HG03558 (cell line): ENCODE data around the gene RBM4.

Experiments
- ATAC-seq: cut with Tn5 transposase; IDR thresholded peaks from one replicate; pipeline ENCODE4 v1.9.1; 2021; ENCODE audit warnings: moderate number of reproducible peaks; ENCODE audit not compliant: unreplicated experiment; ENCODE audit errors: extremely low read depth

RBM4 gene

DNA sequence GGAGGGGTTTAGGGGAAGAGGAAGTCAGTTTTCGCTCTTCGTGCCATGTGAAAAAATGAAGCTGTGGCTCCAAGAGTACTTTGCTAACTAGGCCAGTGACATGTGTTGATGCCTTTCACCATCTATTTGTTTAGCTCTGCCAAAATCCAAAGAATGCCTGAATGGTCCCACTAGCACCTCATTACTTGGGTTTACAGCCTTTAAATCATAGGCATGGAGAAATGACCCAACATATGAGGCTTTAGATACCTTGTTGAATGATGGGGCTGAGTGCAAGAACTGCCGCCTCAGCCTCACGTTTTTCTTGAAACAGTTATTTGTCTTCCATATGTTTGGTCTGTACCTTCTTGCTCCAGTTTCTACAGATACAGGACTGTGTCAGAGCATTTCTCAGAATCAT lies 8.3 kb downstream of the RBM4 start:
- ATAC-seq = no peak

DNA sequence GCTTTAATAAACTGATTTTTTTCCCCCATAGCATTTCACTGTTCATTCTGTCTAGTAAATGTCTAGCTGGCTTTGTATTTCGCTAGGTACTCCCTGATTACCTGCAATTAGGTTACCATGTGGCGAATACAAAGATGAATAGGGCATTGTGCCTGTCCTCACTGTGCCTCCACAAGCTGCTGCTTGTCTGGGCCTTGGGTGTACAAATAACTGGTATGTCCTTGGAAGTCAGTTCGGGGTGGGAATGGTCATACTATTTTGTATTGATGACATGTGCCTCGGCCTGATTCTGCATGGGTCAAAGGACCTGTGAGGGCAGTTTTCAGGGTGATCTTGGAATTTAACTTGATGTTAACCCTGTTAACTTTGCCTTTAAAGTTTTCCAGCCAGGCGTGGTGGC lies 11.4 kb downstream of the RBM4 start:
- ATAC-seq = no peak

DNA sequence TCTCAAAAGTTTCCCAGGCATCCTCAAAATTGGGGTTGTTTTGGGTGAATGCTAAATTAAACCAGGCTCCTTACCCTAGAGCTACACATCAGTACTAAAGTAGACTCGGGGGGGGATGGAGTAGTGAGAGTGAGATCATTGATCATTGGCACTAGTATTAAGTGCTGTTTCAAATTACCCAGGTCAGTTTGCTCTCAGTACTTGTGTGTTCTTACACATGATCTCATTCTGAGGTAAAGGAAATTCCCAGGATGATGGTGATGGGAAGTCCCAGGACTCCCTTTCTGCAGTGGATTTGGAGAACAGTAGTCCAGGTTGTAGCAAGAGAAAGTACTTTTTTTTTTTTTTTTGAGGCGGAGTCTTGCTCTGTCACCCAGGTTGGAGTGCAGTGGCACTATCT lies 12.5 kb downstream of the RBM4 start:
- no peak for ATAC-seq

DNA sequence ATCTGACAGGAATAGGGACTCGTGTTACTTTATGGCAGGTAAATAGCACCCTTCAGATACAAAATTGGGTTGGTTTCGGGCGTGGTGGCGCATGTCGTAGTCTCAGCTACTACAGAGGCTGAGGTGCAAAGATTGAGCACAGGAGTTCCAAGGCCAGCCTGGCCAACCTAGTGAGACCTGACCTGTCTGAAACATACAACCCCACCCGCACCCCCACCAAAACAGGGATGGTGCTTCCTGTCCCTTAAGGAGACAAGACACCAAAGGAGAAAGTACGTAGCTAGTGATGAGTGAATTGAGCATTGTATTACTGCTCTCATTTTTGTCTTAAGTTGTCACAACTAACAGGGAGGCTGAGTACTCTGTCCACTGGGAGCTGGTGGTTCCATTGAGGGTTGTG lies 14.1 kb downstream of the RBM4 start:
- no peak for ATAC-seq

DNA sequence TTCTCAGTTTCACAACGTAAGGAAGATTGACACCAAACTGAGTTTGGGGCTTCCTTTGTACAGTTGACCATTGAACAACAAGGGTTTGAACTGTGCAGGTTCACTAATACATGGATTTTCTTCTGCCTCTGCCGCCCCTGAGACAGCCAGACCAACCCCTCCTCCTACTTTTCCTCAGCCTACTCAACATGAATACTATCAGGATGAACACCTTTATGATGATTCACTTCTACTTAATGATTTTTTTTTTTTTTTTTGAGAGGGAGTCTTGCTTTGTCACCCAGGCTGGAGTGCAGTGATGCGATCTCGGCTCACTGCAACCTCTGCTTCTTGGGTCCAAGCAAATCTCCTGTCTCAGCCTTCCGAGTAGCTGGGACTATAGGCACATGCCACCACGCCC lies 14.6 kb downstream of the RBM4 start:
- ATAC-seq = no peak

DNA sequence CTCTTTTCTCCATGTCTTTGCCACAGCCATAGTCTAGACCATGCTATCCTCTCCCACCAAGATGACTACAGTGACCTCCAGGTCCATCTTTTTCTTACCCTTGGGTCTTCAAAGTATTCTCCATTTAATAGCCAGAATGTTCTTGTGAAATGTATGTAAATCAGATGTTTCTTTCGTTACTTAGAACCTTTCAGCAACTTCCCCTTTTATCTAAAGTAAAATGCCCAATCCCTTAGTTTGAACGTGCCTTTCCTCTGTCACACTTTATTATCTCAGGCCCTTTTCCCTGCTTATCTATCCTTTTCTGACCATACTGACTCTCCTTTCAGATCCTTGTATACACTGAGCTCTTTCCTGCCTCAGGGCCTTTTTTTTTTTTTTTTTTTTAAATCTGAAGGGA lies 21.3 kb downstream of the RBM4 start:
- ATAC-seq = no peak

DNA sequence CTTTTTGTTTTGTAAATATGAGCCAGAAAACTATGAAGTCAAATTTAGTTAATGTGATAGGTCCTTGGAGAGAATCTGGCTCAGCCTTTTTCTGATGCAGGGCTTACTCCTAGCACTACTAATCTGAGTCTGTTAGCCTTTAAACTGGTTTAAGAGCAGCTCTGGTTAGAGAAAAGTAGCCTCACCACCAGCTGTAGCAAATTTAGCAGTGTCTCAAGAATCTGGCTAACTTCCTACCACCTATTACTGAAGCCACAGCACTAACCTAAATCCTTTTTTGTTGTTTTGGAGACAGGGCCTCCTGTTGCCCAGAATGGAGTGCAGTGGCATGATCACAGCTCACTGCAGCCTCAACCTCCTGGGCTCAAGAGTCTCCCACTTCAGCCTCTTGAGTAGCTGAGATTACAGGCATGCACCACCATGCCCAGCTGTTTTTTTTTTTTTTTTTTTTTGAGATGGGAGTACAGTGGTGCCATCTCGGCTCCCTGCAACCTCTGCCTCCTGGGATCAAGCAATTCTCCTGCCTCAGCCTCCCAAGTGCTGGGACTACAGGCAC lies 25.3 kb downstream of the RBM4 start:
- ATAC-seq = no peak

DNA sequence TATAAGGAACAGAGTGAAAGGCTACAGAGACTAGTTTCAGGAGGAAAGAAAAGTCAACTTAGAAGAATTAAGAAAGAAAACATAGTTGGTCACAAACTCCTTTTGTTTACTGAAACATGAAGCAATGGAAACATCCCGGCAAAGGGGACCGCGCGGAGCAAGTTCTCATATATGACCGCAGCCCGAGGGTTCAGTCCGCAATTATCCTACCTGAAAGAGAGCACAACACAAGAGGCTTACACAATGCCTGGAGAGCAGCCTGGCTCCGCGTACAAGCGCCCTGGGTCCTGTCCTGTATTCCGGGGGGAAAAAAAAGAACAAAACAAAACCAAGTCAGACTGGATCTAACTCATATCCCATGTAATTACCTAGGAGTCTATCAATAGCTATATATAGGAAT lies 26.9 kb downstream of the RBM4 start:
- ATAC-seq = no peak

DNA sequence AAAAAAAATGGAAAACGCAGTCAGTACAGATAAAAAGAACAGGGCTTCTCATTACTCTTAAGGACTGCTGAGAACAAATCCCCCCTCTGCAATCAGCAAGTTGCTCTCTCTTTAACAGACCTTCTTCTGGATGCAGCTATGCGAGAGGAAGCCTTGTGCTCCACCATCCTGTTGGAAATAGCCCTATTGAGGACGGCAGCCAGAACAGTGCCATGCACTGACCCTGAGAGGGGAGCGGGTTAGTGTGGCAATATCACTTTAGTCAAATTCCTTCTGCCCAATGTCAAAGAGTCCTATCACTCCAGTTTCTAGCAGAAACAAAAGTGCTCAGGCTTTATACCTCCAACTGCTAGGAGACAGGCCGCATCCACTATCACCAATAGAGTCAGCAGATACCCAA lies 32.3 kb downstream of the RBM4 start:
- no peak for ATAC-seq

DNA sequence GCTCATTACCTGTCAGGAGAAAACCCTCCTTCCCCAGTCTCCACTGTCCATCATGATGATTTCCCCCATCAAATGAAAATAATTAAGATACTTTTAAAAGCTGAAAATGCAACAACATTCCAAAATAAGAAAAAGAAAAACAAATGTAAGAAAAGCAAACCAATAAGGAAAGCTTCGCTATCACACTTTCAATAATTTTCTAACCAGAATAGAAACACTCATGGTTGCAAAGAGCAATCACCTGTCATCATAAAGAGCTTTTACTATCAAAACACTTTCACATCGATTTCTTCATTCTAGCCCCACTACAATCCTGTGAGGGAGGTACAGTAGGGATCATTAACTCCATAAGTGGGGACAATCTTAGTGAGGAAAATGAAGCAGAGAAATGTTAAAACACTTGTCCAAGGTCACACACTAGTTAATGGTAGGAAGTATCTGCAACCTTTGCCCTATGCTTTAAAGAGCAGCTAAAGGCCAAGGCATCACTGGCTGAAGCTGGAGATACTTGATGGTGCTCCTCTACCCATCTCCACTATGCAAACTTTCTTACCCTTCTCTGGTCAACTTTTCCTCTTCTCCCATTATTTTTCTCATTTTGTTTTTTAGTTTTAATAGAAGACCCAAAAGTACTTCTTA lies 36.6 kb downstream of the RBM4 start:
- no peak for ATAC-seq

DNA sequence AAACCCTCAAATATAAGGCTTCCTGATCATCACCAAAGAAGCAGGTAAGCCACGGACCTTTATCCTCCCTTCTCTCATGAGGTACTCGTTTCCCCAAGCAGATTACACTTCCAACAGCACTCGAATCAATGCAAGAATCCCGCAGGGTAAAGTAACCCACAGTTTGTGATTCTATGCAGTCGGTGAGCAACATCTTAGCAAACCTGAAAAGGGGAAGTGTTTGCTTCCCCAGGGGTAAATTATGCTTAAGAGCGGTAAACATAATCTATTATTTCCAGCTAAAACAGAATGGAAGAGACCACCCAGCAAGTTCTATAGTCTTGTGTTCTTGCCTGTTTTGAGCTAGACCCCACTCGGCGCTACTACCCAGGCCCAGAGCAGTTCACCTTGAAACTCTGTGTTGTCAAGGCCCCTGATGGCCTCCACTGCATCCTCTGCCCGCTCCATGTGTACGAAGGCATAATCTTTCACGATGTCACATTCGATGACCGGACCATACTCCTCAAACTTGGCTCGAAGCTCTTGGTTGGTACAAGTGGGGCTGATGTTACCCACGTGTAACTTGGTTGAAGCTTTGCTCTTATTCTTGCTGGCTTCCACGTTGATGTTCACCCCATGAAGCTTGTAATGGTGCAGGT lies 37.9 kb downstream of the RBM4 start:
- no peak for ATAC-seq

DNA sequence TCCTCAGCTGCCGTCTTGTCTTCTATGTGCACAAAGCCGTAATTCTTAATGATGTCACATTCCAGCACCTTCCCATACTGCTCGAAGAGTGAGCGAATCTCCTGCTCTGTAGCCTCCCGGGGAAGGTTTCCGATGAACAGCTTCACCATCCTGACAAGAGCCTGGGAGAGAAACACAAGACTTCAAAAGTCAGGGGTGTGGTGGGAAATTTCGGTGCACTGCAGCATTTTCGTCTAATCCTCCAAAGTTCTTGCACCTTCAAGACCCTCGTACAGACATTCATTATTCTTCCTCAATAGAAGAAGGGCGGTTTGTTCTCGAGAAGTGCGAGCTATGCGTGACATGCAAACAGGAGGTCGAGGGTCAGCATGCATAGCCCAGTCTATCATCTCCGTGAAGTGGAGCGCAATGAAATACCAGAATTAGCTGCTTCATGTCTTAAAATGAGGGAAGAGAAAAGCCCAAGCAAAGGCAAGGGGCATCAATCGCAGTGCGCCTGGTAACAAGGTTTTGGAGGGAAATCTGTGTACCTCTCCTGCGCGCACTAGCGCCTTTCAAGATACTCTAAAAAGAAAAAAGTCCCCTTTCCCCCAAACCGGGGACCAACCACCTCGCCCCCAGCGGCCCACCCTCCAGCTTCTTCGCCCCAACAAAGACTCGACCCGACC lies 38.6 kb downstream of the RBM4 start:
- ATAC-seq = no peak

DNA sequence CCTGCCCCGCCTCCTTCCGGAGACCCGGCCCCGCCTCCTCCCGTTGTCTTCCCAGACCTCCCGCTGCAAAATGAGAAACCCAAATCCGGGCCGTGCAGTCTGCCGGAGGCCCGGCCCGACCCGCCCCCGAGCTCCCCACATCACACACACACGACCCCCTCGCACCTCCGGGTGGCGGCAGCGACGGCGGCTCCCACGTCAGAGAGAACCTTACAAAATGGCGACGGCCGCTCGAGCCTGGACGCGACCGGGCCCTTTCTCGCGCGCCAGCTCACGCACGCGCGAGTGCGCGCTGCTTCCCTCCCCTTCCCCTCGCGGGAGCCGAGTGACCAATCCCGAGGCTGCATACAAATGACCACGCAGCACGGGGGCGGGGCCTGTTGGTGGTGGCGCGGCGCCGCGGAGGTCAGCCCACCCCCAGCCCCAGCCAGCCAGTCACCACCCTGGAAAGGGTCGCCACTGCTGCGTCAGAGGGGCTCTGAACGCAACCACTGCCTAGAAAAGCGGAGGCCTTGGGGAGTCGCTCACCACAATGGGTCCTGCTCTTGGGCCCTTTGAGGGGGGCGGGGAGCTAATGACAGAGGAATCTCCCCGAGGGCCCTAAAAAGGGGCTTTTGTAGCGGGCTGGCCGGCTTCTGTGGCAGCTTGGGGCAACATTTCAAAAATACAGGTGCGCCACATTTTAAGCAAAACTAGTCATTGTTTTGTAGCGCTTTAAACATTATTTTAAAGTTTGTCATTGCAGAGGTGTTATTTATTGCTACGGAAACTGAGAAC lies 39.3 kb downstream of the RBM4 start, which contains the start of gene RBM4B:
Gene RBM4B (minus strand): TSS at position 289 of the 777 bp plus-strand sequence. CDS start 808 bp downstream, outside the sequence.
- peak; percentile 47 for ATAC-seq

DNA sequence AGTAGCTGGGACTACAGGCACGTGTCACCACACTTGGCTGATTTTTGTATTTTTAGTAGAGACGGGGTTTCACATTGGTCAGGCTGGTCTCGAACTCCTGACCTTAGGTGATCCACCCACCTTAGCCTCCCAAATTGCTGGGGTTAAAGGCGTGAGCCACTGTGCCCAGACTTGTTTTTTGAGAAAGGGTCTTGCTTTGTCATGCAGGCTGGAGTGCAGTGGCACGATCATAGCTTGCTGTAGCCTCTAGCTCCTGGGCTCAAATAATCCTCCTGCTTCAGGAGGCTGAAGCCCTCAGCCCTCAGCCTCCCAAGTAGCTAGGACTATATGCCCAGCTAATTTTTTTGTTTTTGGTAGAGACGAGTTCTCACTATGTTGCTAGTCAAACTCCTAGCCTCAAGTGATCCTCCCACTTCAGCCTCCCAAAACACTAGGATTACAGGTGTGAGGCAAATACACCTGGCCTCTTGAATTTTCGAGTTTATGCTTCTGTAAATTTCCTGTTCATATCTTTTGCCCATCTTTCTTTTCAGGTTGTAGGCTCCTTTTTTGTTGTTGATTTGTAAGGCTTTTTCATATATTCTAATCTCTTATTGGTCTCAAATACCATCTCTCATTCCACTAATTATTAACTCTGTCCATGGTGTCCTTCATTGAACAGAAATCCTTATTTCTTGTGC lies 42.6 kb downstream of the RBM4 start:
- no peak for ATAC-seq

DNA sequence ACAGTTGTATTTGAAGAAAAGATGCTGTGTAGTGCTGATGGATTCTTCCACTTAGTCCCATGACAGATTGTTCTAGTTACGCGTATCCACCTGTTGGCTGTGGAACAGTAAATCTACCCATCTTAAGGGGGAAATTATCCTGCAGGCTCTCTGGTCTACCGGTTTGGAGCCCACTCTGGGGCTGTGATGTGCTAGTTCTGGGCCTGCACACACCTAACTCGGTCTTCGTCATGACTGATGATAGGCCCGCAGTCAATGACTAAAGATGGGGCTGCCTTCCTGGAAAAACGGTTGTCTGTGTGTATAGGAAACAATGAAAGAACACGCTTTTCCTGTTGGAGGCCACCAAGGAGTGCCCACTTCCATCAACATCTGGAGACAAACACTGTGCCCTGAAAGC lies 45.4 kb downstream of the RBM4 start:
- no peak for ATAC-seq

DNA sequence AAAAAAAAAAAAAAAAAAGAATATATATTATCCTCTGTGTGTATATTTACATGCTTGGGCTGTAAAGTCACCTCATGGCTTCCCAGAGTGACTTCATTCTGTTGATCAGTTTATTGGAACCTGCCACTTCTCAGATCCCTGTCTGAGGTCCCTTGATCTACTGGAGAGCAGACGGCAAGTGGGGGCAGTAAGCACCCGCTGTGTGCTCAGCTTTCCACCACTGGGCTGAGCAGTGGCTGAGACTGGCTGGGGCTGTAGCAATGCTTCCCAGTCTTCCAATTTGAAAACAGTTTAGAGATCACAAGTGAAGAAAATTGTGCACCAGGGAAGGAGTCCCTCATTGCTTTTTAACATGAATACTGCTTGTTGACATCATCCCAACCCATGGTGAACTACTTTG lies 46.1 kb downstream of the RBM4 start:
- ATAC-seq = no peak

DNA sequence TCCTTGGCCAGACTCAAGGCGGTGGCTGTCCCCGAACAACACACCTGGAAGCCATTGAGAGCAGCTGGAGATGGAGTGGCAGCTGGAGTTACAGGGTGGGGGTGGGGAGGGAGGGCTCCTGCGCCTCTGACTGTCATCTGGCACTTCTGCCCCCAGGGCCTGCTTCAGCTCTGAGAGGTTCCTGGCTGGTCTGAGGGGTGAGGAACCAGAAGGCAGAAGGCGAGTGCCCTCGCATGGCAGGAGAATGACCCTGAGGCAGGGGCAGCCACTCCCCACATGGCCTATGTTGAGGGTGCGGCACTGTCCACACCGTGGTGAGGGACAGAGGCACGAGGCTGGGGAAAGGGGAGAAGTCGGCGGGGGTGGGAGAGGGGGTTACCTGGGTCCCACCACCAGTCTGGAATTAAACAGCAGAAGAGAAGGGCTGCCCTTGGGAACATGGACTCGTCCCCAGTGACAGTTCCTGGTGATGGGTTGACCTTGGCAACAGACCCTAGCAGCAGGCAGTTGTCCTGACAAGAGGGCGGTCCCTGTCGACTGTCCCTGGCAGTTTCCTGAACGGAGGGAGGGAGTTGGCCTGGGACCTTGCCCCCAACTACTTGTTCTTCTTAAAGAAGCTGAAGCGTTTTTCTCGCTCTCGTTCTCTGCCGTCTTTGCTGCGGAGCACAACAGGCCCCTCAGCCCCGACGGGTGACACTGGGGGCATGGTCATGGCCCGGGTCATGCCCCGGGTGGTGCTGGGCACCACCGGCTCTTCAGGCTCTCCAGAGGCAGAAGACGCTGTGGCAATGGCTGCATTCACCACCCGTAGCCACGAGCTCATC lies 47.0 kb downstream of the RBM4 start:
- ATAC-seq = no peak

DNA sequence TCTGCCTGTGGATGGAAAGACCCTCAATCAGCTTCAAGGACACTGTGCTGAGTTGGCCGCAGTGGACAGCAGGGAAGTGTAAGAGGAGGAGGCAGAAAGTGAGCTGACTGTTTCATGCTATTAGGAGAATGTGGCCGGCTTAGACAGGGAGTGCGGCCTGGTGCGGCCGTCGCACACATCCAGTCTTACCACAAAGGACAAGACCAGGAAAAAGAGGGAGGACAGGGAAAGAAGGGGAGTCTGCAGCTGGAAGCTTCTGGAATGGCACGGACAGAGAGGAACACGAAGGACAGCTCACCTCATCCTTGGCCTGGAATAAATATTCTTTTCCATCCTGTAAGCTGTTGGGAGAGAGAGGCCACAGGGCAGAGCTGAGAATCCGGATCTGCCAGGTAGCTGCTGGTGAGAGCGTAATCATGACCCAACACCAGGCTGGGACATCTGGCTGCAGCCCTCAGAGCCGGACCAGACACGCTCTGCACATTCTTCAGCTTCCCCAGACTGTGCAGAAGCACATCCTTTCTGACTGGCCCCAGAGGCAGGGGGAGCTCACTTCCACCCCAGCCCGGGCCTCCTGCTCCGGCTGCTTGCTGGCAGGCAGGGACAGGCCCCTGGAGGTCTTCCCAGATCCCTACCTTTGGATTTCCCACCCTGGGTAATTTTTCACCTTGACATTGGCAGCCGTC lies 47.7 kb downstream of the RBM4 start:
- ATAC-seq = no peak
